ENCODE measurements around the gene CCDC50.

GRCh38 chr3:191300422-191300821, 28.8 kb upstream of the CCDC50 start:
- TF ChIP-seq CTCF (IDR thresholded peaks at IDR 0.05; ENCODE audit: insufficient read depth, low read length) (no peak), POLR2AphosphoS5 (IDR thresholded peaks at IDR 0.05; ENCODE audit: low read depth) (no peak), SPI1 (IDR thresholded peaks at IDR 0.05; ENCODE audit: borderline replicate concordance, low read depth) (no peak)
